PC-3 (cell line): ENCODE measurements around the gene PPP1R9B. TPM values are rescaled to one million over a fixed set of nuclear protein-coding genes. Genes with fewer than 3 reads are reported as not detected.

Source experiments
- ATAC-seq: fragments of 200-7000 bp; cut with Tn5 transposase; 2 replicates; pipeline ENCODE4 v1.9.1; 2020; ENCODE audit warnings: mild to moderate bottlenecking, moderate library complexity
- BruUV-seq: library from RNA; stranded (reverse); fragments of 400-500 nt; replicated peaks from 2 replicates; lab custom pipeline; 2021; lab: Mats Ljungman, UMichigan
- CTCF ChIA-PET: fragments of 300-600 bp; sonication (Branson Sonifier 250); formaldehyde crosslinking; loops from one replicate; lab custom pipeline; 2022; ENCODE audit warnings: antibody characterized with exemption; lab: Charles Lee
- POLR2A ChIA-PET: fragments of 300-600 bp; sonication (Branson Sonifier 250); formaldehyde crosslinking; loops from one replicate; lab custom pipeline; 2022; ENCODE audit warnings: antibody characterized with exemption; ENCODE audit not compliant: unreplicated experiment; lab: Charles Lee
- DNase-seq: peaks from one replicate; pipeline ENCODE4 v3.0.0-alpha.2; 2015
- H2AFZ ChIP-seq: fragments of 300-600 bp; sonication (generic); 2 replicates; pipeline ENCODE4 v1.6.0; 2016; ENCODE audit warnings: antibody characterized with exemption, low read length
- H3F3A ChIP-seq: fragments of 300-600 bp; sonication (generic); one replicate; pipeline ENCODE4 v1.6.0; 2017; ENCODE audit warnings: antibody characterized with exemption, low read length, control low read depth, mild to moderate bottlenecking; ENCODE audit not compliant: unreplicated experiment
- H3K27ac ChIP-seq: fragments of 300-600 bp; sonication (generic); 2 replicates; pipeline ENCODE4 v1.5.1; 2016; ENCODE audit warnings: mild to moderate bottlenecking, low read length
- H3K27me3 ChIP-seq: fragments of 300-600 bp; sonication (generic); 2 replicates; pipeline ENCODE4 v1.6.1; 2016; ENCODE audit warnings: low read length, mixed read lengths
- H3K36me3 ChIP-seq: fragments of 300-600 bp; sonication (generic); 2 replicates; pipeline ENCODE4 v1.6.1; 2016; ENCODE audit warnings: low read depth, mixed run types, low read length, mixed read lengths
- H3K4me1 ChIP-seq: fragments of 300-600 bp; sonication (generic); 2 replicates; pipeline ENCODE4 v1.5.1; 2016; ENCODE audit warnings: low read length; ENCODE audit not compliant: insufficient read depth
- H3K4me2 ChIP-seq: fragments of 300-600 bp; sonication (generic); 2 replicates; pipeline ENCODE4 v1.6.0; 2016; ENCODE audit warnings: low read length
- H3K4me3 ChIP-seq: fragments of 300-600 bp; sonication (generic); 2 replicates; pipeline ENCODE4 v1.5.1; 2016; ENCODE audit warnings: mild to moderate bottlenecking, low read length, mixed read lengths
- H3K79me2 ChIP-seq: fragments of 300-600 bp; sonication (generic); 2 replicates; pipeline ENCODE4 v1.6.1; 2017; ENCODE audit warnings: low read length, mixed read lengths
- H3K9ac ChIP-seq: fragments of 300-600 bp; sonication (generic); 2 replicates; pipeline ENCODE4 v1.6.0; 2016; ENCODE audit warnings: mild to moderate bottlenecking, low read length
- H3K9me2 ChIP-seq: fragments of 300-600 bp; sonication (generic); replicated peaks from 2 replicates; pipeline ENCODE4 v1.6.1; 2016; ENCODE audit warnings: mixed run types, low read length, mixed read lengths
- H3K9me3 ChIP-seq: fragments of 300-600 bp; sonication (generic); 2 replicates; pipeline ENCODE4 v1.6.1; 2016; ENCODE audit warnings: low read length, mixed read lengths
- H4K20me1 ChIP-seq: fragments of 300-600 bp; sonication (generic); 2 replicates; pipeline ENCODE4 v1.6.1; 2016; ENCODE audit warnings: low read length, mixed read lengths
- CTCF ChIP-seq: fragments of 300-600 bp; sonication (generic); conservative IDR thresholded peaks from 2 replicates; pipeline ENCODE4 v1.5.1; 2017; ENCODE audit warnings: antibody characterized with exemption, low read depth, mild to moderate bottlenecking, low read length
- EZH2 ChIP-seq: fragments of 300-600 bp; sonication (generic); IDR thresholded peaks from one replicate; pipeline ENCODE4 v1.6.1; 2017; ENCODE audit warnings: antibody characterized with exemption, mild to moderate bottlenecking, low read length; ENCODE audit not compliant: unreplicated experiment
- EZH2phosphoT487 ChIP-seq: fragments of 300-600 bp; sonication (generic); IDR thresholded peaks from 2 replicates; pipeline ENCODE4 v1.6.1; 2018; ENCODE audit warnings: mild to moderate bottlenecking, antibody characterized with exemption, low read length, borderline replicate concordance
- intact Hi-C: fragments of 100-400 bp; cut with micrococcal nuclease; formaldehyde crosslinking; loops from 2 replicates; pipeline ENCODE4 v1.9.0; 2023
- total RNA-seq: library from RNA; depleted of rRNA; stranded (reverse); fragments of >200 nt; gene quantifications from 2 replicates; pipeline ENCODE4 v1.2.3, GENCODE V29; 2014

Gene PPP1R9B
- total RNA-seq, 1 experiment from 2014 or later = 67.7 TPM

- CTCF ChIA-PET = interaction anchor here (0.7 kb wide), 1 partner anchor 10 kb away, joined by 3 read pairs; no protein-coding TSS in a partner anchor
- H3K9me3 ChIP-seq = no peaks in the 10 kb centered on the region
- no peaks in the 10 kb centered on the region for H3K4me1 ChIP-seq
- POLR2A ChIA-PET = no interaction called here
- no peaks in the 10 kb centered on the region for H4K20me1 ChIP-seq
- TF ChIP-seq EZH2 = no peak
- TF ChIP-seq EZH2phosphoT487 = no peak
- TF ChIP-seq CTCF = no peak
- H3F3A ChIP-seq = no peaks in the 10 kb centered on the region
- no peak for ATAC-seq
- no peak overlapping the region for H3K9ac ChIP-seq
- H2AFZ ChIP-seq = no peak overlapping the region
- no peaks in the 10 kb centered on the region for H3K9me2 ChIP-seq
- no peak overlapping the region for H3K4me3 ChIP-seq
- intact Hi-C loops = no loop called here
- H3K36me3 ChIP-seq = peaks cover 15% of the 10 kb centered on the region; the same call in 1 of the 2 replicates
- H3K79me2 ChIP-seq = no peaks in the 10 kb centered on the region
- DNase-seq = no peak
- no TSS peak for BruUV-seq
- no peak overlapping the region for H3K4me2 ChIP-seq
- H3K27ac ChIP-seq = no peak overlapping the region
- H3K27me3 ChIP-seq = no peaks in the 10 kb centered on the region
These were observed 38.0 kb upstream of the PPP1R9B start for GRCh38 chr17:50188531-50188920.

DNA sequence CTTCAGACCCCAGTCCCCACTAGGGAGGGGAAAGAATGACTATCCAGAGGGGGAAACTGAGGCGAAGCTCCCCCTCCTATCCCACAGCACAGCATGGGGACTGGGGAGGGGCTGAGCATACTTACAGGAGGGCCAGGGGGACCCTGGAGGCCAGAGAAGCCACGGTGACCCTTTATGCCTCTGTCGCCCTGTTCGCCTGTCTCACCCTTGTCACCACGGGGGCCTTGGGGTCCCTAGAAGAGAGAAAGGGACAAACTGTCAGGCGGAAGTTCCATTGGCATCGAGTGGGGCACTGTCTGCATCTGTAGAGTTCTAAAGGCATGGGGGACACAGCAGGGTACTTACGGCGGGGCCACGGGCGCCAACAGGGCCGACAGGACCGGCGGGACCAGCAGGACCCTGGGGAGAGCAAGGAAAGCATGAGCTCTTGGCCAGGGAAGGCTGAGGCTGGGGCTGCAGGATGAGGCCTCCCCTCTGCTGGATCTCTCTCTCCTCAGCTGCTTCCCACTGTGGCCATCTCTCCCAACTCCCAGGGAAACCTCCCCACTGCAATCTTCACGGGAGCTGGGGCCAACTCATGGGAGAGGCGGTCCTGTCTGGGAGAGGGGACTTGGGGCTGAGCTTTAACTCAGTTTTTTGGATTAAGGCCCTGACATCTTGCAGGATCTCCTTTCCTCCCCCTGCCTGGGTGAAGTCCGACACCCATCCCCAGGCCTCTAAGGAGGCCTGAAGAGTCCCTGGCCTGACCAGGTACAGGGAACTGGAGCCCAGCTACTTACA is 37.5 kb upstream of the PPP1R9B start:
- no peak overlapping the region for H2AFZ ChIP-seq
- H3K27ac ChIP-seq = no peak overlapping the region

More for the DNA sequence above, 37.5 kb upstream of the PPP1R9B start:
- no peak overlapping the region for H3K4me3 ChIP-seq
- intact Hi-C loops = no loop called here
- H3K4me2 ChIP-seq = no peak overlapping the region
- no peaks in the 10 kb centered on the region for H3F3A ChIP-seq
- no peaks in the 10 kb centered on the region for H3K27me3 ChIP-seq
- BruUV-seq = no TSS peak
- no peak for TF ChIP-seq EZH2phosphoT487
- TF ChIP-seq EZH2 = no peak
- no peak for TF ChIP-seq CTCF
- no peaks in the 10 kb centered on the region for H3K9me3 ChIP-seq
- CTCF ChIA-PET = interaction anchor here (0.7 kb wide), 1 partner anchor 11 kb away, joined by 3 read pairs; no protein-coding TSS in a partner anchor
- no peaks in the 10 kb centered on the region for H4K20me1 ChIP-seq
- H3K4me1 ChIP-seq = no peaks in the 10 kb centered on the region
- ATAC-seq = no peak
- POLR2A ChIA-PET = no interaction called here
- DNase-seq = no peak
- no peak overlapping the region for H3K9ac ChIP-seq
- no peaks in the 10 kb centered on the region for H3K9me2 ChIP-seq
- H3K36me3 ChIP-seq = peaks cover 15% of the 10 kb centered on the region; the same call in 1 of the 2 replicates
- no peaks in the 10 kb centered on the region for H3K79me2 ChIP-seq
